ENCODE data around the gene CCDC87.

CCDC87 gene

DNA sequence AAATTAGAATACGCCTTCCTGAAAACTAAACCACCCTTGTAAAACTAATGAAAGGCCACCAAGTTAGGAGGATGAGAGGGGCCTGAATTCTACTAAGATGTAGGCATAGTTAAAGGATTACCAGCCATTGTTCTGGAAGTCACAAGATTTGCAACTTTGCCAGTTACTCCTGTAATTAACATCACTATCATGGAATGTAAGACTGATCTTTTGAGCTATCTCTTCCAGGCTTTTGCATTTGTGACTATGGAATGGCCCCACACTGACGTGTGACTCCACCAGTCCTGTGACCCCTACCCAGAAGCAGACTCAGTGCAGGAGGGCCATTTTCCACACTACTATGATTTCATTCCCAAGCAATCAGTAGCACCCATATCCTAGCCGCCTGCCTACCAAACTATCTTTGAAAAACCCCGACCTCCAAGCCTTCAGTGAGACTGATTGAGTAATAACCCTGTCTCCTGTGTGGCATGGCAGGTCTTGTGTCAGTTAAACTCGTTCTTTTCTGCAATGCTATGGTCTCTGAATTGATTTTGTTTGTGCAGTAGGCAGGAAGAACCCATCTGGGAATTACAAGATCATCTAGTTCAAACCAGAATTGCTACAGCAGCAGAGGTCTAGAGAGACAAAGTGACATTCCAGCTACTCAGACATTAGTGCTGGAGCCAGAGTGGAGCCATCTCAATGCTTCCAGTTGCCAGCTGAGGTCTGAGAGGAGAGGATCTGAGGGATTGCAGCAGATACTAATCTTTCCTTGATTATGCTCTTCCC is 22.6 kb downstream of the CCDC87 start:
- TF ChIP-seq YY1 (IDR thresholded peaks at IDR 0.05; ENCODE audit: low read depth) (no peak), FOXM1 (IDR thresholded peaks at IDR 0.05; ENCODE audit: borderline replicate concordance, low read depth) (no peak), ZBTB7A (IDR thresholded peaks at IDR 0.05; ENCODE audit: low read depth) (no peak)
- TF ChIP-seq, protein P1, sequence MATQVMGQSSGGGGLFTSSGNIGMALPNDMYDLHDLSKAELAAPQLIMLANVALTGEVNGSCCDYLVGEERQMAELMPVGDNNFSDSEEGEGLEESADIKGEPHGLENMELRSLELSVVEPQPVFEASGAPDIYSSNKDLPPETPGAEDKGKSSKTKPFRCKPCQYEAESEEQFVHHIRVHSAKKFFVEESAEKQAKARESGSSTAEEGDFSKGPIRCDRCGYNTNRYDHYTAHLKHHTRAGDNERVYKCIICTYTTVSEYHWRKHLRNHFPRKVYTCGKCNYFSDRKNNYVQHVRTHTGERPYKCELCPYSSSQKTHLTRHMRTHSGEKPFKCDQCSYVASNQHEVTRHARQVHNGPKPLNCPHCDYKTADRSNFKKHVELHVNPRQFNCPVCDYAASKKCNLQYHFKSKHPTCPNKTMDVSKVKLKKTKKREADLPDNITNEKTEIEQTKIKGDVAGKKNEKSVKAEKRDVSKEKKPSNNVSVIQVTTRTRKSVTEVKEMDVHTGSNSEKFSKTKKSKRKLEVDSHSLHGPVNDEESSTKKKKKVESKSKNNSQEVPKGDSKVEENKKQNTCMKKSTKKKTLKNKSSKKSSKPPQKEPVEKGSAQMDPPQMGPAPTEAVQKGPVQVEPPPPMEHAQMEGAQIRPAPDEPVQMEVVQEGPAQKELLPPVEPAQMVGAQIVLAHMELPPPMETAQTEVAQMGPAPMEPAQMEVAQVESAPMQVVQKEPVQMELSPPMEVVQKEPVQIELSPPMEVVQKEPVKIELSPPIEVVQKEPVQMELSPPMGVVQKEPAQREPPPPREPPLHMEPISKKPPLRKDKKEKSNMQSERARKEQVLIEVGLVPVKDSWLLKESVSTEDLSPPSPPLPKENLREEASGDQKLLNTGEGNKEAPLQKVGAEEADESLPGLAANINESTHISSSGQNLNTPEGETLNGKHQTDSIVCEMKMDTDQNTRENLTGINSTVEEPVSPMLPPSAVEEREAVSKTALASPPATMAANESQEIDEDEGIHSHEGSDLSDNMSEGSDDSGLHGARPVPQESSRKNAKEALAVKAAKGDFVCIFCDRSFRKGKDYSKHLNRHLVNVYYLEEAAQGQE (IDR thresholded peaks at IDR 0.05; ENCODE audit: low read depth) = no peak
- TF ChIP-seq, protein P2, sequence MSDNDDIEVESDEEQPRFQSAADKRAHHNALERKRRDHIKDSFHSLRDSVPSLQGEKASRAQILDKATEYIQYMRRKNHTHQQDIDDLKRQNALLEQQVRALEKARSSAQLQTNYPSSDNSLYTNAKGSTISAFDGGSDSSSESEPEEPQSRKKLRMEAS (IDR thresholded peaks at IDR 0.05) = no peak

DNA sequence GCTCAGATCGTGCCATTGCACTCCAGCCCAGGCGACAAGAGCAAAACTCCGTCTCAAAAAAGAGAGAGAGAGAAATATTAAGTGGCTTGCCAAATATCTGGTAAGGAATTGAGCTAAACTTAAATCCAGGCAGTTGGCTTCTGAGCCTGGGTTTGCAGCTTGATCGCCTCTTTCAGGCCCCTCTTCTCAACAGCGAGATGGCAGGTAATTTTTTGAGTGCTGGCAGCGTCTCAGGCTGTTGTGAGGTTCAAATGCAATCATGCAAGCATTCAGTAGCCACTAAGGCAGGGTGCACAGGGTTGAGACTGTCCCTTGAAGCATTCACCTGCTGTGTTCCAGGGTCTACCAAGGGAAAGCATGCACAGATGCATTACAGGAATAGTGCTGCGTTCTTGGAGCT is 23.8 kb downstream of the CCDC87 start:
- TF ChIP-seq, protein P1 (IDR thresholded peaks at IDR 0.05; ENCODE audit: low read depth) = no peak
- TF ChIP-seq CREB1 (IDR thresholded peaks at IDR 0.05; ENCODE audit: low read depth) (no peak), NFIC (IDR thresholded peaks at IDR 0.05) (no peak), TCF12 (IDR thresholded peaks at IDR 0.05; ENCODE audit: low read depth) (no peak), TEAD4 (IDR thresholded peaks at IDR 0.05) (no peak), CEBPB (IDR thresholded peaks at IDR 0.05) (no peak), YY1 (IDR thresholded peaks at IDR 0.05; ENCODE audit: low read depth) (no peak)
- TF ChIP-seq, protein P3, sequence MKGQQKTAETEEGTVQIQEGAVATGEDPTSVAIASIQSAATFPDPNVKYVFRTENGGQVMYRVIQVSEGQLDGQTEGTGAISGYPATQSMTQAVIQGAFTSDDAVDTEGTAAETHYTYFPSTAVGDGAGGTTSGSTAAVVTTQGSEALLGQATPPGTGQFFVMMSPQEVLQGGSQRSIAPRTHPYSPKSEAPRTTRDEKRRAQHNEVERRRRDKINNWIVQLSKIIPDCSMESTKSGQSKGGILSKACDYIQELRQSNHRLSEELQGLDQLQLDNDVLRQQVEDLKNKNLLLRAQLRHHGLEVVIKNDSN (IDR thresholded peaks at IDR 0.05) = no peak

DNA sequence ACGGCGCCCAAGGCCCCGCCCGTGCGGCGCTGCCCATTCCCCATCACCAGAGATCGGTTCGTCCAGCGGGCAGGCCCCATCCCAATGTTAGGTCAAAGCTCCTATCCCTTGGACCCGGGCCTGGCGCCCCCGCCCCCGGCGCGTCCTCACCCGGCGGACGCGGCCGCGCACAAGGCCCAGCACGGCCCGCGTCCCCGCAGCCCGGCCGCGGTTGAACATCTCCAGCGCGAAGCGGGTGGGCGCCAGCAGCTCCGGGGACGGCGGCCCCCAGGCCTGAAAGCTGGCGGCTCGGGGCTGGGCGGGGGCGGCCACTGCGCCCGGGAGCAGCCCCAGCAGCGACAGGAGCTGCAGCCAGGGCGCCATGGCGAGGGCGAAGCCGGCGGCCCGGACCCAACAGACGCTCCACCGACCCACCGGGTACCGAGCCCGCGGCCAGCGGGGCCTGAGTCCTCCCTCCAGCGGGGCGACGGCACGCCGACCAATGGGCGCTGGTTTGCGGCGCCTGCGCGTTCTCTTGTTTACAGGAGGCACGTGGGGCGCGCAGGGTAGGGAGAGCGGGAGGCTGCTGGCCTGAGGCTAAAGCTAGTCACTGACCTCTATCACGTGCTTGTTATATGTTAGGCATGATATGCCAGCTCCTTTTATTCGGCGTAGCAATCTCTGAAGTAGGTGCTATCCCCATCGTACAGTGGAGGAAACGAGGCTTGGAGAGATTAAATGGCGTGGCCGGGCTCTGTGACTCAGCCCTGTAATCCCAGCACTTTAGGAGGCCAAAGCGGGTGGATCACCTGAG is 24.5 kb downstream of the CCDC87 start, which contains the start of gene CTSF:
CTSF (minus strand) TSS at position 483 of the 793 bp plus-strand sequence; CDS start at position 363, 120 bp downstream.
- TF ChIP-seq, protein P1 (IDR thresholded peaks at IDR 0.05; ENCODE audit: low read depth) = no peak
- TF ChIP-seq EP300 (IDR thresholded peaks at IDR 0.05; ENCODE audit: borderline replicate concordance) = no peak
- no peak for TF ChIP-seq NFIC (IDR thresholded peaks at IDR 0.05)
- no peak for TF ChIP-seq FOXM1 (IDR thresholded peaks at IDR 0.05; ENCODE audit: borderline replicate concordance, low read depth)
- TF ChIP-seq YY1 (IDR thresholded peaks at IDR 0.05; ENCODE audit: low read depth) = no peak
- no peak for TF ChIP-seq TEAD4 (IDR thresholded peaks at IDR 0.05)
- TF ChIP-seq EGR1 (IDR thresholded peaks at IDR 0.05) = no peak
- TF ChIP-seq CREB1 (IDR thresholded peaks at IDR 0.05; ENCODE audit: low read depth) = no peak
- TF ChIP-seq ZBTB7A (IDR thresholded peaks at IDR 0.05; ENCODE audit: low read depth) = peak; percentile 50; the same call in 1 of the 2 replicates
- no peak for TF ChIP-seq RAD21 (IDR thresholded peaks at IDR 0.05; ENCODE audit: low read depth)
- peak; percentile 30; the same call in 1 of the 2 replicates for TF ChIP-seq TAF1 (IDR thresholded peaks at IDR 0.05; ENCODE audit: low read depth)
- TF ChIP-seq CEBPB (IDR thresholded peaks at IDR 0.05) = no peak
- no peak for TF ChIP-seq TCF12 (IDR thresholded peaks at IDR 0.05; ENCODE audit: low read depth)
- TF ChIP-seq, protein P3 (IDR thresholded peaks at IDR 0.05) = peak; percentile 91
- TF ChIP-seq, protein P2 (IDR thresholded peaks at IDR 0.05) = peak; percentile 100

DNA sequence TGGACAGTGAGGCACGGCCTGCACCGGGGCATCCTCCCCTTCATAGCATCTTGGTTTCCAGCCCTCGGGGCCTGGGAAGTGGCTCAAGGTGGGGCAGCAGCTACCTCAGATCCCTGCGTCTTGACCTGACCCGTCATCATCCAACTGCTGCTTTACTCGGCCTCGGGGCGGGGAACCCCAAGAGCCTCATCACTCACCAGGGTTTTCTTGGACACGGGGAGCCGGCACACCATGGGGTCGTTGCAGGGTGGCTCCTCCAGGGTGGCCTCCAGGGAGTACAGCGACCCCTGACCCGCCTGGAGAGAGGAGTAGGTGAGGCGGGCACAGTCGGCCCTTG is 25.1 kb downstream of the CCDC87 start:
- no peak for TF ChIP-seq CREB1 (IDR thresholded peaks at IDR 0.05; ENCODE audit: low read depth)
- TF ChIP-seq EP300 (IDR thresholded peaks at IDR 0.05; ENCODE audit: borderline replicate concordance) = no peak
- TF ChIP-seq TAF1 (IDR thresholded peaks at IDR 0.05; ENCODE audit: low read depth) = no peak
- no peak for TF ChIP-seq EGR1 (IDR thresholded peaks at IDR 0.05)
- TF ChIP-seq TEAD4 (IDR thresholded peaks at IDR 0.05) = no peak
- TF ChIP-seq, protein P3 (IDR thresholded peaks at IDR 0.05) = no peak
- no peak for TF ChIP-seq NFIC (IDR thresholded peaks at IDR 0.05)
- TF ChIP-seq TCF12 (IDR thresholded peaks at IDR 0.05; ENCODE audit: low read depth) = no peak
- TF ChIP-seq CEBPB (IDR thresholded peaks at IDR 0.05) = no peak
- no peak for TF ChIP-seq ZBTB7A (IDR thresholded peaks at IDR 0.05; ENCODE audit: low read depth)

Data from Ishikawa (cell line).